ENCODE measurements around the gene TDRD12. TPM values are rescaled to one million over a fixed set of nuclear protein-coding genes. Genes with fewer than 3 reads are reported as not detected.
"Not testable (repeated sequence)": the region's sequence is repeated elsewhere in the genome, so short reads cannot be mapped to it uniquely, and the experiment has no call there.

Gene TDRD12
- total RNA-seq, 4 donors from 2014 or later: under 0.01 to 0.30 (median 0.21) TPM; not detected in 1

DNA sequence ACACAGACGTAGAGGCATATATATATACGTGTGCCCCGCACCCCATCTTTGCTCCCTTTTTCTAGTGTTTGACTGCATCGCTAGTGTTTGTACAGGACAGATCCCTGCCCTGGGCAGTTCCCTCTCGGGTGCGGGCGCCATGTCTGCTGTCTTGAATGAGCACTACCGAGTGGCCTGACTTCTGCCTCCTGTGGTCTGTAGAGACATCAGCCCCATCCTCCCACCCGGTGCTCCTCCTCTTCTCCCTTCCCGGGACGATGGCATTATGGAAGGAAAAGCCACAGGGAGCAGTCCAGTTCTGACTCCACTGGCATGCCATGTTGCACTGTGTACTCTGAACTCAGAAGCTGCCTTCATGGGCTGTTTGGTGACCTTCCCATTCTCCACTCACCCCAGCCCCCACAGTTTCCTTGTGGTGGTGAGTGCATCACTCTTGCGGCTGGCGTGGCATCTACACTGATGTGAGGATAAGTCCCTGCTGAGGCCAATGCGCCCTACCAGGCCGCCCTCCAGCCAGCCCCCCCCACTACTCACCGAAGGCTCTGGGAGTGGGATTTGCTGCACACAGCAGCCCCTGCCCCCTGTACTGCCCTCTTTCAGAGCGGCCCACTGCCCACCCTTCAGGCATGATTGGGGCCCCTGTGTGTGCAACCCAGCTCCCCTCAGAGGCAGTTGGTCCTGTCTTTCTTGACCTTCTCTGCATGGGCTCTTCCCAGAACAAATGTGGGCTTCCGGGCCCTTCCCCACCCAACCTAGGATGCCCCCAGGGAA is 25.2 kb downstream of the TDRD12 start:
- peaks cover 0 to 12% of the 10 kb centered on the region in 2 donors for H3K27me3 ChIP-seq
- no peaks in the 10 kb centered on the region for H3K36me3 ChIP-seq
- H3K4me1 ChIP-seq: no peaks in the 10 kb centered on the region
- H3K27ac ChIP-seq: no peak overlapping the region
- 82 to 85% methylated on average over 18 of the region's 18 CpGs for WGBS, 2 donors
- TF ChIP-seq EP300 (IDR thresholded peaks at IDR 0.05): no peak
- TF ChIP-seq, protein P1, sequence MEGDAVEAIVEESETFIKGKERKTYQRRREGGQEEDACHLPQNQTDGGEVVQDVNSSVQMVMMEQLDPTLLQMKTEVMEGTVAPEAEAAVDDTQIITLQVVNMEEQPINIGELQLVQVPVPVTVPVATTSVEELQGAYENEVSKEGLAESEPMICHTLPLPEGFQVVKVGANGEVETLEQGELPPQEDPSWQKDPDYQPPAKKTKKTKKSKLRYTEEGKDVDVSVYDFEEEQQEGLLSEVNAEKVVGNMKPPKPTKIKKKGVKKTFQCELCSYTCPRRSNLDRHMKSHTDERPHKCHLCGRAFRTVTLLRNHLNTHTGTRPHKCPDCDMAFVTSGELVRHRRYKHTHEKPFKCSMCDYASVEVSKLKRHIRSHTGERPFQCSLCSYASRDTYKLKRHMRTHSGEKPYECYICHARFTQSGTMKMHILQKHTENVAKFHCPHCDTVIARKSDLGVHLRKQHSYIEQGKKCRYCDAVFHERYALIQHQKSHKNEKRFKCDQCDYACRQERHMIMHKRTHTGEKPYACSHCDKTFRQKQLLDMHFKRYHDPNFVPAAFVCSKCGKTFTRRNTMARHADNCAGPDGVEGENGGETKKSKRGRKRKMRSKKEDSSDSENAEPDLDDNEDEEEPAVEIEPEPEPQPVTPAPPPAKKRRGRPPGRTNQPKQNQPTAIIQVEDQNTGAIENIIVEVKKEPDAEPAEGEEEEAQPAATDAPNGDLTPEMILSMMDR (IDR thresholded peaks at IDR 0.05): no peak
- no peak for TF ChIP-seq POLR2A (IDR thresholded peaks at IDR 0.05)
- H3K4me3 ChIP-seq: no peak overlapping the region
- DNase-seq (ENCODE audit: low spot score in 2 of 2): no peak
- H3K9me3 ChIP-seq: no peaks in the 10 kb centered on the region

DNA sequence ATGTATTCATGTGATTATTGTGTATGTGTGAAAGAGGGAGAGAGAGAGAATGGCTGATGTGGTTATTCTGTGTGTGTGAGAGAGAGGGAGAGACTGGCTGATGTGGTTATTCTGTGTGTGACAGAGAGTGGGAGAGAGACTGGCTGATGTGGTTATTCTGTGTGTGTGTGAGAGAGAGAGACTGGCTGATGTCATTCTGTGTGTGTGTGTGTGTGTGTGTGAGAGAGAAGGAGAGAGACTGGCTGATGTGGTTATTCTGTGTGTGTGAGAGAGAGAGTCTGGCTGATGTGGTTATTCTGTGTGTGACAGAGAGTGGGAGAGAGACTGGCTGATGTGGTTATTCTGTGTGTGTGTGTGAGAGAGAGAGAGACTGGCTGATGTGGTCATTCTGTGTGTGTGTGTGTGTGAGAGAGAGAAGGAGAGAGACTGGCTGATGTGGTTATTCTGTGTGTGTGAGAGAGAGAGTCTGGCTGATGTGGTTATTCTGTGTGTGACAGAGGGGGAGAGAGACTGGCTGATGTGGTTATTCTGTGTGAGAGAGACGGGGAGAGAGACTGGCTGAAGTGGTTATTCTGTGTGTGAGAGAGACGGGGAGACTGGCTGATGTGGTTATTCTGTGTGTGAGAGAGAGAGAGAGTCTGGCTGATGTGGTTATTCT is 26.2 kb downstream of the TDRD12 start:
- DNase-seq (ENCODE audit: low spot score in 2 of 2); H3K36me3 ChIP-seq; H3K9me3 ChIP-seq; H3K4me3 ChIP-seq; H3K27ac ChIP-seq; H3K4me1 ChIP-seq: not testable (repeated sequence)
- peaks cover 0 to 12% of the 10 kb centered on the region in 2 donors for H3K27me3 ChIP-seq
- 19 to 24% methylated on average over 2 of the region's 2 CpGs for WGBS, 2 donors

DNA sequence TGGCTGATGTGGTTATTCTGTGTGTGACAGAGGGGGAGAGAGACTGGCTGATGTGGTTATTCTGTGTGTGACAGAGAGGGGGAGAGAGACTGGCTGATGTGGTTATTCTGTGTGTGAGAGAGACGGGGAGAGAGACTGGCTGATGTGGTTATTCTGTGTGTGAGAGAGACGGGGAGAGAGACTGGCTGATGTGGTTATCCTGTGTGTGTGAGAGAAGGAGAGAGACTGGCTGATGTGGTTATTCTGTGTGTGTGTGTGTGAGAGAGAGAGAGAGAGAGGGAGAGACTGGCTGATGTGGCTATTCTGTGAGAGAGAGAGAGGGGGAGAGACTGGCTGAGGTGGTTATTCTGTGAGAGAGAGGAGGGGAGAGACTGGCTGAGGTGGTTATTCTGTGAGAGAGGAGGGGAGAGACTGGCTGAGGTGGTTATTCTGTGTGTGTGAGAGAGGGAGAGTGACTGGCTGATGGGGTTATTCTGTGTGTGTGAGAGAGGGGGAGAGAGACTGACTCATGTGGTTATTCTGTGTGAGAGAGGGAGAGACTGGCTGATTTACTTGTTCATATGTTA is 27.1 kb downstream of the TDRD12 start:
- H3K9me3 ChIP-seq; H3K4me1 ChIP-seq; H3K36me3 ChIP-seq; DNase-seq (ENCODE audit: low spot score in 2 of 2); H3K27ac ChIP-seq; H3K4me3 ChIP-seq: not testable (repeated sequence)
- 6 to 16% methylated on average over 2 of the region's 2 CpGs for WGBS, 2 donors
- H3K27me3 ChIP-seq: peaks cover 0 to 12% of the 10 kb centered on the region in 2 donors

DNA sequence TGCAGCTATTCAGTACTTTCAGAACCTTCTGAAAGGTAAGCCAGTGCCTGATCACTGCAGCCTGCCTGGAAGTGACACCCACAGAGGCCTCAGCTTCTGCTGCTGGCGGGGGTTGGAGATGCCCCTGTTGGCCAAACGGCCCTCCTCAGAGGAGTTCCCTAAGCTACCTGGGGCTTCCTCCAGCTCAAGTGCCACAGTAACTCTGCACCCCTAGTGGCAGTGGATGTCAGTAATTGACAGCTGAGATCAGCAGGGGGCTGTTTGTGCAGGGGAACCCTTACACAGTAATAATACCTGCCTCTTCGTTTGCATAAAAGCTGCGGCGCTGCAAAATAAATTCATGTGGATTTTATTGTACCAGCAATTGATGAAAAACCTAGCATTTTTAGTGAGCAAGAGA is 28.9 kb downstream of the TDRD12 start:
- peaks cover 0 to 12% of the 10 kb centered on the region in 2 donors for H3K27me3 ChIP-seq
- TF ChIP-seq POLR2A (IDR thresholded peaks at IDR 0.05): no peak
- no peak for TF ChIP-seq EP300 (IDR thresholded peaks at IDR 0.05)
- TF ChIP-seq, protein P1 (IDR thresholded peaks at IDR 0.05): no peak

DNA sequence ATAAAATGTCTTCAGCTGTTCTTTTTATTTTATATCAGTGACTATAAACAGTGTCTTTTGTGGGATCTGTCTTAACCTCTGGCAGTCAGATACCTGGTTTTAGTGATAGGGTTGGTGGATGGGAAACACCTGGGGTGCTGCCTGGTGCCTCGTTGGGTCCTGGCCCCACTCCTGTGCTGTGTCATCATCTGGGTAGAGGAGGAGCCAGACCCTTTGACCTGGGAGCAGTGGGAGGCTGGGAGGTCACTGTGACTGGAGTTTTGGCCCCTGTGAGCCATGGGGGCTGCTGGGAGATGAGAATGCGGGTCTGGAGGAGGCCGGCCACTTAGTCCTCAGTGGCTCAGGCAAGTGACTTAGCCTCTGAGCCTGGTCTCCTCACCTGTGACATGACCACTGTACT is 29.4 kb downstream of the TDRD12 start:
- Histone ChIP-seq H3K27ac (no peak overlapping the region), H3K36me3 (no peaks in the 10 kb centered on the region), H3K9me3 (no peaks in the 10 kb centered on the region), H3K4me1 (no peaks in the 10 kb centered on the region), H3K27me3 (peaks cover 0 to 12% of the 10 kb centered on the region in 2 donors), H3K4me3 (no peak overlapping the region)
- WGBS, 2 donors: 54 to 56% methylated on average over 3 of the region's 3 CpGs
- no peak for TF ChIP-seq POLR2A (IDR thresholded peaks at IDR 0.05)
- TF ChIP-seq, protein P1 (IDR thresholded peaks at IDR 0.05): no peak
- no peak for TF ChIP-seq EP300 (IDR thresholded peaks at IDR 0.05)
- DNase-seq (ENCODE audit: low spot score in 2 of 2): no peak

More for the DNA sequence above, 28.9 kb downstream of the TDRD12 start:
- no peak for DNase-seq (ENCODE audit: low spot score in 2 of 2)
- Histone ChIP-seq H3K4me1 (no peaks in the 10 kb centered on the region), H3K27ac (no peak overlapping the region), H3K36me3 (no peaks in the 10 kb centered on the region), H3K9me3 (no peaks in the 10 kb centered on the region), H3K4me3 (no peak overlapping the region)
- WGBS, 2 donors: 62 to 65% methylated on average over 4 to 5 of the region's 5 CpGs

DNA sequence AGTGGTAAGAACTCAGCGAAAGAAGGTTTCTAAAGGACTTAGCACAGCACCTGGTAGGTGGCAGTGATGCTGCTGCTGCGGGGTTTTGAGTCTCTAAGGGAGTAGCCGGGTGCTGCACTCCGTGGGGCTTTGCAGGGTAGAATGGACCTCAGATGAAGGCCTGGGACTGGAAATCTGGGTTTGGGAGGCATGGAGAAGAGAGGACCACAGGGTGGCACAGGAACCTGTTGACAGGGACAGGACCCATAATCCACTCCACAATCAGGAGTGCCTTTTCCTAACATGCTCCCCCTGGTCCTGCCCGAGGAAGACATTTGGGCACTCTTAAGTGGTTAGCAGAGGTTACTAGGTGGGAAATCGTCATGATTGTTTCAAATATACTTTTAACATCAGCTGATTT is 29.8 kb downstream of the TDRD12 start:
- no peak overlapping the region for H3K27ac ChIP-seq
- H3K4me1 ChIP-seq: no peaks in the 10 kb centered on the region
- H3K27me3 ChIP-seq: peaks cover 0 to 12% of the 10 kb centered on the region in 2 donors
- DNase-seq (ENCODE audit: low spot score in 2 of 2): no peak
- no peaks in the 10 kb centered on the region for H3K36me3 ChIP-seq
- H3K9me3 ChIP-seq: no peaks in the 10 kb centered on the region
- WGBS, 2 donors: 73 to 80% methylated on average over 6 of the region's 6 CpGs
- TF ChIP-seq, protein P1 (IDR thresholded peaks at IDR 0.05): no peak
- no peak overlapping the region for H3K4me3 ChIP-seq

Measured in tibial nerve (tissue), 4 donors.